HG03378 (cell line): ENCODE results near the gene B3GALNT2.

Source experiments
- ATAC-seq: cut with Tn5 transposase; IDR thresholded peaks from one replicate; pipeline ENCODE4 v1.9.1; 2021; ENCODE audit warnings: mild to moderate bottlenecking, moderate library complexity; ENCODE audit not compliant: unreplicated experiment

The B3GALNT2 gene

DNA sequence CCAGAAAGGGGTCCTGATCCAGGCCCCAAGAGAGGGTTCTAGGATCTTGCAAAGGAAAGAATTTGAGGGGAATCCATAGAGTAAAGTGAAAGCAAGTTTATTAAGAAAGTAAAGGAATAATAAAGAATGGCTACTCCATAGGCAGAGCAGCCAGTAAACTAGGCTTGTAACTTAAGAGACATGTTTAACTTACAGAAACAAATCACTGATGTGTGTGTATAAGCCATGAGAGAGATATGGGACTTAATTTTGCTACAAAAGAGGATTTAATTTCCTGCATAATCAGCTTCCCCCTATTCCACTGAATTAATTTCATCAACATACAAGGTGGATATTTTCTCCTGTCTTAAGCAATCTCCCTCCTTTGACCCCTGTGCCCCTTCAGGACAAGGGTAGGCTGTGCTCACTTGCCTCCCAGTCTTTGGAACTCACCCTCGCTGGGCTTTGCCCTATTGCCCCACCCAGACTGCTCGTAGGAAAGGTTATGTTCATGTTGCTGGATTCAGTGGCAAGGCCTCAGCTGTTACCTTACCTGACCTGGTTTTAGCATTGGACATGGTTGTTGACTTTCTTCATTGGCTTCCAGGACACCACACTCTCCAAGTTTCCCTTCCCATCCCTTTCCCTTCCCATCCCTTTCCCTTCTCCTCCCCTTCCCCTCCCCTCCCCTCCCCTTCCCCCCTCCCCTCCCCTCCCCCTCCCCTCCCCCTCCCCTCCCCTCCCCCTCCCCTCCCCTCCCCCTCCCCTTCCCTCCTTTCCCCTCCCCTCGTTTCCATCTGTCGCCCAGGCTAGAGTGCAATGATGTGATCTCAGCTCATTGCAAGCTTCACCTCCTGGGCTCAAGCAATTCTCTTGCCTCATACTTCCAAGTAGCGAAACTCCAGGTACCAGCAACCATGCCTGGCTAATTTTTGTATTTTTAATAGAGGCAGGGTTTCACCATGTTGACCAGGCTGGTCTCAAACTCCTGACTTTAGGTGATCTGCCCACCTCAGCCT lies 92.5 kb downstream of the B3GALNT2 start:
- ATAC-seq, result no peak

DNA sequence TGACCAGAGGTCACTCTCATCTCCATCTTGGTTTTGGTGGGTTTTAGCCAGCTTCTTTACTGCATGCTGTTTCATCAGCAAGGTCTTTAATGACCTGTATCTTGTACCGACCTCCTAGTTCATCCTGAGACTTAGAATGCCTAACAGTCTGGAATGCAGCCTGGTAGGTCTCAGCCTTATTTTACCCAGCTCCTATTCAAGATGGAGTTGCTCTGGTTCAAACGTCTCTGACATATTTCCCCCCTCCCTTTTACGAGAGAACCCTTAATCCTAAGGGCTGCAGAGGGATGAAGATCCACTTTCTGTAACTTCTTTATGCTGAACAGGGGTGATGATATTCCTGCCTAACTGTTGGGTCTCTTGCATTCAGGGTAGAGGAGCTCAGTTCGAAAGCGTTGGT lies 93.8 kb downstream of the B3GALNT2 start:
- ATAC-seq, result no peak

DNA sequence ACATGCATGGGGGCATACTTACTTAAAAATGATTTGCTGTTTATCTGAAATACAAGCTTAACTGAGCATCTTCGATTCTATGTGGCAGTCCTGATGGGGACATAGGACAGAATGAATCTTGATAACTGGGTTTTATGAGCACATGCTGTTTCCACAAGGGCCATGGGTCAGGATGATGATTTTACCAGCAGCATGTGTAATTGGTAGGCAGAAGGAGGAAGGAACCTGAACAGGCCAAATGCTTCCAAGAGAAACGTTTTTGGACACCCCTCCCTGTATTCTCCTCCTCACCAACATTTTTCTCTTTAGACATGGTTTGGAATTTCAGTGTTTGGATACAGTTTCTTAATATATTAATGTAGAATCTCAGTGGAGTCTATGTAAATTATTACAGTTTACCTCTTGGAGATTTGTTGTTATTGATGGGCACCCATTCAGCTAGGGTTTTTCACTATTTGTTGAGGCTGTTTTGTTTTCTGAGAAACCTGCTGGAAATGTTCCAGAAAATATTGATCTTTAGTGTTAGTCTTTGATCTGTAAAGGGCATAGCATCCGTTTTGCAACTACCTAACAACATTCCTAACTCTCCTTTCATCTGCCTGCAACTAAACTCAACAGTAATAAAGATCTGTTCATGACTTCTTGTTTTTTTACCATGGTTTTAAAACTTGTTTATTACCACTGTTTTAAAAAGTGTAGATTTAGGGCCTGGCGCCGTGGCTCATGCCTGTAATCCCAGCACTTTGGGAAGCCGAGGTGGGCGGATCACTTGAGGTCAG lies 95.0 kb downstream of the B3GALNT2 start:
- ATAC-seq, result no peak

DNA sequence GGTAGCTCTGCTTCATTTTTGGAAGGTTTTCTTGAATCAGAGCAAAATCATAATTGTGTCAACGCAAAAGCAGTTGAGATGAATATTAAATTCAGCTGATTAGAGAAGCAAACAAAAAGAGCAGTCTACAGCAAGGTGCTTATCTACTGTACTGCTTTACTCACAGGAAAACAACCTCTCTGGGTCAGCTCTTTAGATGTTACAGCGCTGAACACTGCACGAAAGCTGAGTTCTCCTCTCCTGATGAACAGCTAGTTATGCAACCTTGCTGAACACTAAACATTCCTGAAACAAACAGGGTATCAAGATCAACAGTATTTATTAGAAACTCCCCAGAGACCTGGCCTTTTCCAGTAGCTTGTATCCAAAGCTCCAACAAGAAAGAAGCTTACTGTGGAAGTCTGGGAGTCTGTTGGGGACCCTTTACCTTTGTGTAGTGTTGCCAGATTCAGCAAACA lies 95.7 kb downstream of the B3GALNT2 start:
- ATAC-seq, result no peak

DNA sequence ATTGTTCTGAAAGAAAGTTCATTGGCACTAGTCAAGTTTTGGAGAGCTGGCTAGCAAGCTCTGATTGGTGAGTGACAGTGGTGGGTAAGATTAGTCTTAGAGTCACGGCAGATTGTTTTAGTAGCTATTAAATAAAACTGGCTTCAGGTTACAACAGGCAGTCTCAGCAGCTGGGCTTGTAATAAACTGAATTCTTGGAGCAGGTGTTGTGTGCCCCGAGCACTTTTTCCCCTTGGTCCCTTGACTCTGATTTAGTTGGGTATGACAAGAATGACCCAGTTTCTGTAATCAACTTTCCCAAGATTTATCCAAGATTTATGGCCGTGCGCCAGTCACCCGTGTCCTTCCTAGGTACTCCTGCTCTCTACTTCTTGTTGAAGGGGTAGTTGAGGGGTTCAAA lies 96.8 kb downstream of the B3GALNT2 start:
- ATAC-seq, result no peak

DNA sequence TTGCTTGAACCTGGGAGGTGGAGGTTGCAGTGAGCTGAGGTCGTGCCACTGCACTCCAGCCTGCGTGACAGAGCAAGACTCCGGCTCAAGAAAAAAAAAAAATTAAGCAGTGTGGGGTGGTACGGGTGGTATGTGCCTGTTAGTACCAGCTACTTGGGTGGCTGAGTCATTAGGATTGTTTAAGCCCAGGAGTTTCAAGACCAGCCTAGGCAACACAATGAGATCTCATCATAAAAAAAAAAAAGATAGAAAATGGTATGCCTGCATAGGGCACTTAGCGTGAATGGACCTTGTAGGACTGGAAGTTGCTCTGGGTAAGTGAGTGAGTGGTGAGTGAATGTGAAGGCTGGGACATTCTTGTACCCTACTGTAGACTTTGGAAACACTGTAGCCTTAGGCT lies 100.1 kb downstream of the B3GALNT2 start:
- no peak for ATAC-seq

DNA sequence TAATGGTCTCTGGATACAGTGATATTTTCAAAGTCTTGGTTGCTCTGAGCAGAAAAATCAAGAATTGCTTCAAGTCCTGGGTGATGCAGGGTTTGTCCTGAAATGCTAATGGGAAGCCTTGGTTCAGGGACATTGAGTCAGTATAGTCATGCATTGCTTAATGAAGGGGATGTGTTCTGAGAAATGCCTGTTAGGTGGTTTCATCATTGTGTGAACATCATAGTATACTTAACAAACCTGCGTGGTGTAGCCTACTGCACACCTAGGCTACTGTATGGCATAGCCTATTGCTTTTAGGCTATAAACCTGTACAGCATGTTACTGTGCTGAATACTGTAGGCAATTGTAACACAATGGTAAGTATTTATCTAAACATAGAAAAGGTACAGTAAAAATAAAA lies 100.7 kb downstream of the B3GALNT2 start:
- ATAC-seq, result no peak

DNA sequence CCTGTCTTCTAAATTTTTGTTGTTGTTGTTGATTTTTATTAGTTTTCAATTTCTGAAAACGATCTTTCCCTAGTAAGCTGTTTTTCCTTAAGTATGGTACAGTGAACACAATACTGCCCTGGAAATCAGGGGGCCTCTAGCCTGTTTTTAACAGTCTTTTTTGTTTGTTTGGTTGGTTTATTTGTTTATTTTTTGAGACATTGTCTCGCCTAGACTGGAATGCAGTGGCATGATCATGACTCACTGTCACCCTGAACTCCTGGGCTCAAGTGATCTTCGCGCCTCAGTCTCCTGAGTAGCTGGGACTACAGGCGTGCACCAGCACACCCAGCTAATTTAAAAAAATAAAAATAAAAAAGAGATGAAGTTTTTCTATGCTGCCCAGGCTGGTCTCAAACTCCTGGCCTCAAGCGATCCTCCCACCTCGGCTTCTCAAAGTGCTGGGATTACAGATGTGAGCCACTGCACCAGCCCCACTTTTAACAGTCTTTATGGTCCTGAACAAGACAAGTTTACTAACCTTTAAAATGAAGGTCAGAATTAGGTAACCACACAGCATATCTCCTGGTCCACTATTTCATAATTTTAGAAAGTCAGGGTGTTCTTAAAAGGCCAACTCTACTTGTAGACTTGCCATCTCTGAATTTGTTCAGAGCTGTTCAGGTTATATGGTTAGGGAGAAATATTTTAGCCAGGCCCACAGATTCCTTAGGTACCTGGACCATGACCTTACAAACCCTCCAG lies 101.6 kb downstream of the B3GALNT2 start:
- no peak for ATAC-seq

DNA sequence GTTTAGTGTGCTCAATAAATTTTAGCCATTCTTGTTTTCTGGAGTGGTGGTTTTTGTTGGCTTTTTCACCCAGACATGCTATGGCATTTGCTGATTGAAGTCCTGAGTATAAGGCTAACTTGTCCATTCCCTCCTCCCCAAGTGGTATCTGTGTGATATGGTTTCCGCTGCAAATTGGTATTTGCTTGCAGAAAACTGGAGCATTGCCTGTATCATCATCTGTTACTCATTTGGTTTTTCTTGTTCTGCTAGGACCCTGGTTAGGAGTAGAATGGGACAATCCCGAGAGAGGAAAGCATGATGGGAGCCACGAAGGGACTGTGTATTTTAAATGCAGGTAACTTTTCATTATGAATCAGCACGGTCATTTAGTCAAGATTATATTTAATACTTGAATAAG lies 103.0 kb downstream of the B3GALNT2 start:
- ATAC-seq, result no peak
